Endothelial cell (in vitro differentiated cells): ENCODE results near the gene C11orf91. TPM values are rescaled to one million over a fixed set of nuclear protein-coding genes. Genes with fewer than 3 reads are reported as not detected.

Experiments
- DNase-seq: peaks from one replicate; pipeline ENCODE4 v3.0.0; 2021; ENCODE audit warnings: low spot score
- H3K27ac Mint-ChIP-seq: one replicate; pipeline ENCODE4 v1.8.0; 2021; ENCODE audit warnings: mixed read lengths, inconsistent platforms; ENCODE audit not compliant: unreplicated experiment
- H3K27me3 Mint-ChIP-seq: one replicate; pipeline ENCODE4 v1.8.0; 2021; ENCODE audit warnings: mild to moderate bottlenecking, moderate library complexity, mixed read lengths, inconsistent platforms; ENCODE audit not compliant: unreplicated experiment
- H3K36me3 Mint-ChIP-seq: one replicate; pipeline ENCODE4 v1.8.0; 2021; ENCODE audit warnings: mild to moderate bottlenecking, low read depth, mixed read lengths, inconsistent platforms; ENCODE audit not compliant: unreplicated experiment
- H3K4me1 Mint-ChIP-seq: one replicate; pipeline ENCODE4 v1.8.0; 2021; ENCODE audit warnings: mild to moderate bottlenecking, mixed read lengths, inconsistent platforms; ENCODE audit not compliant: unreplicated experiment
- H3K4me3 Mint-ChIP-seq: one replicate; pipeline ENCODE4 v1.8.0; 2021; ENCODE audit warnings: mild to moderate bottlenecking, mixed read lengths, inconsistent platforms; ENCODE audit not compliant: unreplicated experiment
- H3K9me3 Mint-ChIP-seq: one replicate; pipeline ENCODE4 v1.8.0; 2021; ENCODE audit warnings: mixed read lengths, inconsistent platforms; ENCODE audit not compliant: unreplicated experiment
- CTCF ChIP-seq: fragments of 200-600 bp; sonication (generic); IDR thresholded peaks from one replicate; pipeline ENCODE4 v1.5.0; 2021; ENCODE audit warnings: antibody characterized with exemption; ENCODE audit not compliant: unreplicated experiment
- total RNA-seq: library from RNA; stranded (reverse); fragmentation: NEBNext Ultra II Directional; extraction: Animal tissue kit (Norgen Biotek cat#: 25700); gene quantifications from one replicate; pipeline ENCODE4 v1.2.1, GENCODE V29; 2021; ENCODE audit not compliant: unreplicated experiment

Gene C11orf91
- total RNA-seq, 1 donor from 2014 or later: not detected

GRCh38 chr11:33700063-33700501, 544 bp downstream of the C11orf91 start:
- H3K4me1 Mint-ChIP-seq: peaks cover 13% of the 10 kb centered on the region
- peak overlapping the region; percentile 52 for H3K27ac Mint-ChIP-seq
- H3K4me3 Mint-ChIP-seq: peak overlapping the region; percentile 88
- H3K9me3 Mint-ChIP-seq: no peaks in the 10 kb centered on the region
- no peaks in the 10 kb centered on the region for H3K36me3 Mint-ChIP-seq
- DNase-seq: no peak
- TF ChIP-seq CTCF: no peak
- peaks cover 16% of the 10 kb centered on the region for H3K27me3 Mint-ChIP-seq

- Mint-ChIP-seq H3K9me3 (no peaks in the 10 kb centered on the region), H3K4me1 (peaks cover 13% of the 10 kb centered on the region), H3K4me3 (peak overlapping the region; percentile 88), H3K36me3 (no peaks in the 10 kb centered on the region), H3K27me3 (peaks cover 16% of the 10 kb centered on the region), H3K27ac (peak overlapping the region; percentile 52)
- no peak for TF ChIP-seq CTCF
- DNase-seq: no peak
Measured at GRCh38 chr11:33699515-33700062, 1.0 kb downstream of the C11orf91 start.

- H3K27ac Mint-ChIP-seq: no peak overlapping the region
- H3K36me3 Mint-ChIP-seq: no peaks in the 10 kb centered on the region
- peaks cover 13% of the 10 kb centered on the region for H3K4me1 Mint-ChIP-seq
- H3K27me3 Mint-ChIP-seq: peaks cover 14% of the 10 kb centered on the region
- DNase-seq: no peak
- no peak overlapping the region for H3K4me3 Mint-ChIP-seq
- no peak for TF ChIP-seq CTCF
- H3K9me3 Mint-ChIP-seq: no peaks in the 10 kb centered on the region
Measured at GRCh38 chr11:33698921-33699320, 1.7 kb downstream of the C11orf91 start.

DNA sequence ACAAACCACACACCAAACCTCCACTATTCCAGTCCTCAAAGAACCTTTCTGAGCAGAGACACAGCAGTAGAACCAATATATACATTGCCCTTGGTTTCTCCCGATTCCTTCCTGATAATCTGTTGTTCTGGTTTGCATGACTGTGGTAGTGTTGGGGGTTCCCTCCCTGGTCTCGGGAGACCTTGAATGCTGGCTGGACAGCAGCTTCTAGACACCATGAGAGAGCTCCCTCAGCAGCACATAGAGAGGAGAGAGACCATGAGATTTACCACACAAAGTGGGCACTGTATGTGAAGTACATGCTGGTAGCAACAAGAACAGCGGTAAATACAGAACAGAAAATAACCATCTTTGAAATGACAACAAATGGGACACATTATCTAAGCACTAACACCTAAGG, 2.6 kb downstream of the C11orf91 start:
- Mint-ChIP-seq H3K27ac (no peak overlapping the region), H3K27me3 (peaks cover 14% of the 10 kb centered on the region), H3K36me3 (no peaks in the 10 kb centered on the region), H3K4me1 (peaks cover 13% of the 10 kb centered on the region), H3K9me3 (no peaks in the 10 kb centered on the region), H3K4me3 (peak overlapping the region; percentile 28)
- no peak for DNase-seq
- no peak for TF ChIP-seq CTCF

- Mint-ChIP-seq H3K4me3 (no peak overlapping the region), H3K4me1 (peaks cover 15% of the 10 kb centered on the region)
Measured at GRCh38 chr11:33696931-33697638, 3.5 kb downstream of the C11orf91 start.

More at GRCh38 chr11:33696931-33697638, 3.5 kb downstream of the C11orf91 start:
- DNase-seq: no peak
- Mint-ChIP-seq H3K36me3 (no peaks in the 10 kb centered on the region), H3K27me3 (peaks cover 14% of the 10 kb centered on the region), H3K27ac (no peak overlapping the region), H3K9me3 (no peaks in the 10 kb centered on the region)
- TF ChIP-seq CTCF: no peak
